HFF-Myc (cell line): ENCODE data around the gene SMARCA4.

Experiments
- DNase-seq: peaks from one replicate; pipeline ENCODE4 v3.0.0-alpha.2; 2011; ENCODE audit warnings: low read depth; ENCODE audit errors: extremely low read depth
- H3K4me3 ChIP-seq: replicated peaks from 2 replicates; pipeline ENCODE4 v1.5.1; 2011; ENCODE audit warnings: low read depth, mild to moderate bottlenecking, control low read depth, low read length
- CTCF ChIP-seq: IDR thresholded peaks from 2 replicates; pipeline ENCODE4 v1.5.1; 2012; ENCODE audit warnings: mild to moderate bottlenecking, low read depth, low read length, control low read depth; ENCODE audit errors: missing control alignments

SMARCA4 gene

GRCh38 chr19:11025006-11025405 is 64.2 kb downstream of the SMARCA4 start:
- TF ChIP-seq CTCF = no peak
- no peak overlapping the region for H3K4me3 ChIP-seq
- no peak for DNase-seq

GRCh38 chr19:11025445-11025844 is 64.6 kb downstream of the SMARCA4 start:
- TF ChIP-seq CTCF = no peak
- DNase-seq = no peak

GRCh38 chr19:11025997-11026396 is 65.2 kb downstream of the SMARCA4 start:
- H3K4me3 ChIP-seq = no peak overlapping the region
- DNase-seq = no peak
- TF ChIP-seq CTCF = no peak

More at GRCh38 chr19:11025445-11025844, 64.6 kb downstream of the SMARCA4 start:
- no peak overlapping the region for H3K4me3 ChIP-seq

GRCh38 chr19:11027381-11027780 is 66.6 kb downstream of the SMARCA4 start:
- TF ChIP-seq CTCF = no peak
- DNase-seq = no peak
- no peak overlapping the region for H3K4me3 ChIP-seq

GRCh38 chr19:11028146-11028545 is 67.3 kb downstream of the SMARCA4 start:
- no peak overlapping the region for H3K4me3 ChIP-seq
- TF ChIP-seq CTCF = no peak
- DNase-seq = no peak

GRCh38 chr19:11031421-11032070 is 70.7 kb downstream of the SMARCA4 start:
- TF ChIP-seq CTCF = no peak
- DNase-seq = no peak
- H3K4me3 ChIP-seq = no peak overlapping the region

GRCh38 chr19:11033251-11033650 is 72.4 kb downstream of the SMARCA4 start:
- H3K4me3 ChIP-seq = no peak overlapping the region
- no peak for TF ChIP-seq CTCF
- DNase-seq = no peak
